Ovary (tissue), 9 donors: ENCODE measurements around the gene PITPNM3. TPM values are rescaled to one million over a fixed set of nuclear protein-coding genes. Genes with fewer than 3 reads are reported as not detected.
A peak's percentile ranks its signal among the peaks of the same experiment; 100 is the strongest.

Experiments used
- DNase-seq, 5 donors: peaks; one replicate each; pipeline ENCODE4 v3.0.0-alpha.2; 2019 to 2020
- H3K27ac ChIP-seq, 2 donors: fragments of 200-600 bp; one replicate each; pipeline versions ENCODE4 v1.5.1 to v1.8.0; 2019 to 2022
- H3K27me3 ChIP-seq: fragments of 200-600 bp; one replicate; pipeline ENCODE4 v1.8.0; 2022
- H3K36me3 ChIP-seq: fragments of 200-600 bp; sonication (generic); one replicate; pipeline ENCODE4 v1.5.1; 2019
- H3K4me1 ChIP-seq: one replicate; pipeline ENCODE4 v1.8.1; 2013; ENCODE audit warnings: mild to moderate bottlenecking, moderate library complexity; ENCODE audit not compliant: insufficient read depth
- H3K4me3 ChIP-seq: fragments of 200-600 bp; sonication (generic); one replicate; pipeline ENCODE4 v1.5.1; 2017
- H3K9me3 ChIP-seq, 2 donors: fragments of 200-600 bp in 1 of 2; sonication (generic) in 1 of 2; one replicate each; pipeline versions ENCODE4 v1.5.1 to v1.8.1; 2013 to 2019; ENCODE audit warnings: mild to moderate bottlenecking in 1 of 2, moderate library complexity in 1 of 2
- CTCF ChIP-seq, 3 donors: fragments of 450-650 bp in 2 of 3; fragments of 200-600 bp in 1 of 3; IDR thresholded peaks; one replicate each; pipeline versions ENCODE4 v1.5.1 to v1.8.0; 2016 to 2022; ENCODE audit warnings: antibody characterized with exemption in 3 of 3, mild to moderate bottlenecking in 1 of 3
- EP300 ChIP-seq: sonication (generic); formaldehyde crosslinking; IDR thresholded peaks from one replicate; pipeline ENCODE4 v1.6.1; 2017; ENCODE audit warnings: antibody characterized with exemption
- POLR2A ChIP-seq: fragments of 450-650 bp; IDR thresholded peaks from one replicate; pipeline ENCODE4 v1.6.1; 2017; ENCODE audit warnings: antibody characterized with exemption, mild to moderate bottlenecking, moderate library complexity
- WGBS, 3 donors: extraction: QIAGEN DNeasy Blood & Tissue Kit in 1 of 3; methylation state at CpG; one replicate each; pipeline versions ENCODE4 v1.1.5 to v1.1.7; 2013 to 2017; 5-methylcytosine and 5-hydroxymethylcytosine counted together
- intact Hi-C, 4 donors: fragments of 100-400 bp; cut with DNase I; formaldehyde crosslinking; loops; one replicate each; pipeline versions ENCODE4 v1.11.0 to v1.15.1; 2022 to 2023
- polyA plus RNA-seq, 2 donors: library from polyadenylated mRNA; stranded (reverse); fragments of 200-250 nt in 1 of 2; fragments of 350-450 nt in 1 of 2; fragmentation: Illumina TruSeq in 1 of 2; extraction: RNeasy Lipid Tissue Mini Kit (QIAGEN cat#74804) in 1 of 2; gene quantifications; one replicate each; pipeline ENCODE4 v1.2.3, GENCODE V29; 2013 to 2014
- total RNA-seq, 7 donors: library from RNA; depleted of rRNA in 2 of 7; stranded (reverse); fragments of >200 nt in 2 of 7; fragmentation: NEBNext Ultra II Directional in 3 of 7; extraction: Animal tissue kit (Norgen Biotek cat#: 25700) in 3 of 7; gene quantifications; one replicate each; pipeline versions ENCODE4 v1.1.0 to v1.2.4, GENCODE V29; 2016 to 2023
- donor health status: DM: no; HTN: no; CAD: no; lungs with moderate emphysema.
- donor health status: DM: no; HTN: no; CAD: no.
- donor health status: Bipolar disorder and iron deficiency.
- donor health status: DM: yes; HTN: yes; CAD: no.
- donor health status: DM: no; HTN: no; CAD: no.
- donor health status: DM: yes; HTN: yes; CAD: no.

Gene PITPNM3
- total and polyA plus RNA-seq, 9 donors: 10.0 to 68.7 (median 17.9) TPM

- H3K4me1 ChIP-seq: peaks cover 23% of the 10 kb centered on the region
- H3K27ac ChIP-seq: peak overlapping the region in 1 of 2 donors; percentile 20
- H3K9me3 ChIP-seq: no peaks in the 10 kb centered on the region
- no peaks in the 10 kb centered on the region for H3K36me3 ChIP-seq
- TF ChIP-seq EP300: no peak
- TF ChIP-seq CTCF (IDR thresholded peaks at IDR 0.05): no peak
- no peak for TF ChIP-seq POLR2A
- 70 to 73% (median 70%) methylated on average over 9 to 17 of the region's 17 CpGs for WGBS, 3 donors
- no peak overlapping the region for H3K4me3 ChIP-seq
- no peaks in the 10 kb centered on the region for H3K27me3 ChIP-seq
- peak in 3 of 5 donors; percentile 15 to 34 (median 30) for DNase-seq
- intact Hi-C loops: no loop called here
These were observed 58.7 kb downstream of the PITPNM3 start for GRCh38 chr17:6497496-6498221.

GRCh38 chr17:6496640-6497441 lies 59.5 kb downstream of the PITPNM3 start:
- peaks cover 28% of the 10 kb centered on the region for H3K4me1 ChIP-seq
- intact Hi-C loops: no loop called here
- no peaks in the 10 kb centered on the region for H3K9me3 ChIP-seq
- TF ChIP-seq POLR2A (no peak), EP300 (no peak)
- peak in 3 of 5 donors; percentile 9 to 37 (median 26) for DNase-seq
- peak overlapping the region; percentile 20 to 36 for H3K27ac ChIP-seq
- no peak overlapping the region for H3K4me3 ChIP-seq
- H3K36me3 ChIP-seq: no peaks in the 10 kb centered on the region
- H3K27me3 ChIP-seq: no peaks in the 10 kb centered on the region
- WGBS, 3 donors: 59 to 68% (median 61%) methylated on average over 15 of the region's 15 CpGs

GRCh38 chr17:6496116-6496481 lies 60.3 kb downstream of the PITPNM3 start:
- no peak overlapping the region for H3K4me3 ChIP-seq
- no peaks in the 10 kb centered on the region for H3K9me3 ChIP-seq
- WGBS, 3 donors: 7 to 12% (median 11%) methylated on average over 8 of the region's 8 CpGs
- DNase-seq: peak in 3 of 5 donors; percentile 60 to 68 (median 62)
- no peaks in the 10 kb centered on the region for H3K36me3 ChIP-seq
- intact Hi-C loops: no loop called here
- H3K27ac ChIP-seq: peak overlapping the region in 1 of 2 donors; percentile 36
- no peaks in the 10 kb centered on the region for H3K27me3 ChIP-seq
- TF ChIP-seq CTCF (IDR thresholded peaks at IDR 0.05): no peak
- no peak for TF ChIP-seq POLR2A
- no peak for TF ChIP-seq EP300
- H3K4me1 ChIP-seq: peaks cover 28% of the 10 kb centered on the region

GRCh38 chr17:6495450-6496115 lies 60.8 kb downstream of the PITPNM3 start:
- DNase-seq: peak in 2 of 5 donors; percentile 27 to 34
- Histone ChIP-seq H3K27me3 (no peaks in the 10 kb centered on the region), H3K27ac (peak overlapping the region in 1 of 2 donors; percentile 36), H3K4me1 (peaks cover 28% of the 10 kb centered on the region), H3K36me3 (no peaks in the 10 kb centered on the region), H3K9me3 (no peaks in the 10 kb centered on the region), H3K4me3 (no peak overlapping the region)
- intact Hi-C loops: no loop called here
- WGBS, 3 donors: 51 to 61% (median 57%) methylated on average over 15 of the region's 15 CpGs
- no peak for TF ChIP-seq POLR2A
- no peak for TF ChIP-seq EP300
- no peak for TF ChIP-seq CTCF (IDR thresholded peaks at IDR 0.05)
